MM.1S (cell line): ENCODE measurements around the gene TMEM79.

Experiments
- DNase-seq: peaks from one replicate; pipeline ENCODE4 v3.0.0-alpha.2; 2015
- H2AFZ ChIP-seq: fragments of 300-600 bp; sonication (generic); 2 replicates; pipeline ENCODE4 v1.6.0; 2016; ENCODE audit warnings: antibody characterized with exemption, low read length
- H3F3A ChIP-seq: fragments of 300-600 bp; sonication (generic); 2 replicates; pipeline ENCODE4 v1.6.1; 2016; ENCODE audit warnings: mild to moderate bottlenecking, antibody characterized with exemption, low read length, moderate library complexity, mixed read lengths; ENCODE audit not compliant: insufficient read depth
- H3K27ac ChIP-seq: fragments of 300-600 bp; sonication (generic); 2 replicates; pipeline ENCODE4 v1.5.1; 2016; ENCODE audit warnings: mild to moderate bottlenecking, low read length
- H3K27me3 ChIP-seq: fragments of 300-600 bp; sonication (generic); replicated peaks from 2 replicates; pipeline ENCODE4 v1.6.0; 2016; ENCODE audit warnings: low read length; ENCODE audit not compliant: insufficient read depth
- H3K36me3 ChIP-seq: fragments of 300-600 bp; sonication (generic); replicated peaks from 2 replicates; pipeline ENCODE4 v1.6.1; 2016; ENCODE audit warnings: mild to moderate bottlenecking, low read length, mixed read lengths; ENCODE audit not compliant: insufficient read depth
- H3K4me1 ChIP-seq: fragments of 300-600 bp; sonication (generic); 2 replicates; pipeline ENCODE4 v1.6.1; 2016; ENCODE audit warnings: low read length, mixed read lengths
- H3K4me2 ChIP-seq: fragments of 300-600 bp; sonication (generic); 2 replicates; pipeline ENCODE4 v1.6.0; 2016; ENCODE audit warnings: low read depth, low read length
- H3K4me3 ChIP-seq: fragments of 300-600 bp; sonication (generic); 2 replicates; pipeline ENCODE4 v1.5.1; 2016; ENCODE audit warnings: low read length, mixed read lengths
- H3K79me2 ChIP-seq: fragments of 300-600 bp; sonication (generic); 2 replicates; pipeline ENCODE4 v1.6.1; 2016; ENCODE audit warnings: mixed run types, low read length, mixed read lengths
- H3K9ac ChIP-seq: fragments of 300-600 bp; sonication (generic); 2 replicates; pipeline ENCODE4 v1.6.1; 2016; ENCODE audit warnings: low read length, mixed read lengths
- H3K9me2 ChIP-seq: fragments of 300-600 bp; sonication (generic); replicated peaks from 2 replicates; pipeline ENCODE4 v1.6.1; 2016; ENCODE audit warnings: mild to moderate bottlenecking, low read length, mixed read lengths; ENCODE audit not compliant: insufficient read depth
- H3K9me3 ChIP-seq: fragments of 300-600 bp; sonication (generic); replicated peaks from 2 replicates; pipeline ENCODE4 v1.6.1; 2016; ENCODE audit warnings: mild to moderate bottlenecking, low read length, mixed read lengths; ENCODE audit not compliant: insufficient read depth
- H4K20me1 ChIP-seq: fragments of 300-600 bp; sonication (generic); 2 replicates; pipeline ENCODE4 v1.6.1; 2016; ENCODE audit warnings: mild to moderate bottlenecking, low read length, moderate library complexity, mixed read lengths; ENCODE audit not compliant: insufficient read depth
- CTCF ChIP-seq: fragments of 300-600 bp; sonication (generic); IDR thresholded peaks from 2 replicates; pipeline ENCODE4 v1.5.1; 2016; ENCODE audit warnings: antibody characterized with exemption, low read length, mixed read lengths
- EZH2 ChIP-seq: fragments of 300-600 bp; sonication (generic); optimal IDR thresholded peaks from 2 replicates; pipeline ENCODE3; 2017; ENCODE audit warnings: low read depth, mild to moderate bottlenecking, antibody characterized with exemption, low read length, mixed read lengths
- EZH2phosphoT487 ChIP-seq: fragments of 300-600 bp; sonication (generic); IDR thresholded peaks from 2 replicates; pipeline ENCODE4 v1.6.1; 2018; ENCODE audit warnings: antibody characterized with exemption, low read length

The TMEM79 gene

GRCh38 chr1:156293098-156293434, 8.9 kb downstream of the TMEM79 start:
- H3K9me3 ChIP-seq: no peaks in the 10 kb centered on the region
- no peak overlapping the region for H2AFZ ChIP-seq
- H3K27me3 ChIP-seq: no peaks in the 10 kb centered on the region
- no peak overlapping the region for H3K4me3 ChIP-seq
- H3K4me1 ChIP-seq: peaks cover 10% of the 10 kb centered on the region; the same call in 1 of the 2 replicates
- H3K9ac ChIP-seq: no peak overlapping the region
- no peaks in the 10 kb centered on the region for H4K20me1 ChIP-seq
- H3K79me2 ChIP-seq: peaks cover 9% of the 10 kb centered on the region
- no peak overlapping the region for H3K27ac ChIP-seq
- H3K4me2 ChIP-seq: no peak overlapping the region
- TF ChIP-seq EZH2: no peak
- no peak for TF ChIP-seq CTCF
- TF ChIP-seq EZH2phosphoT487: no peak
- no peaks in the 10 kb centered on the region for H3K36me3 ChIP-seq
- peak; percentile 4 for DNase-seq
- H3K9me2 ChIP-seq: no peaks in the 10 kb centered on the region
- no peaks in the 10 kb centered on the region for H3F3A ChIP-seq

- H3K4me1 ChIP-seq: peaks cover 10% of the 10 kb centered on the region; the same call in 1 of the 2 replicates
- no peak overlapping the region for H3K9ac ChIP-seq
Measured at GRCh38 chr1:156293895-156294294, 9.8 kb downstream of the TMEM79 start.

GRCh38 chr1:156295391-156295947, 11.3 kb downstream of the TMEM79 start, which contains the start of gene GLMP:
TSS of gene GLMP (minus strand) at chr1:156295679. CDS start at chr1:156295645, 34 bp downstream.
- Histone ChIP-seq H3K4me1 (peaks cover 10% of the 10 kb centered on the region; the same call in 1 of the 2 replicates), H3K9ac (peak within 1 kb of the TSS; percentile 68), H3K9me2 (no peaks in the 10 kb centered on the region), H2AFZ (peak within 1 kb of the TSS; percentile 97), H3K36me3 (no peaks in the 10 kb centered on the region), H3F3A (no peaks in the 10 kb centered on the region), H3K27ac (no peak within 1 kb of the TSS), H3K27me3 (no peaks in the 10 kb centered on the region), H4K20me1 (no peaks in the 10 kb centered on the region), H3K79me2 (peaks cover 9% of the 10 kb centered on the region), H3K9me3 (no peaks in the 10 kb centered on the region), H3K4me2 (peak within 1 kb of the TSS; percentile 92), H3K4me3 (peak within 1 kb of the TSS; percentile 90)
- peak; percentile 77 for DNase-seq
- TF ChIP-seq CTCF (no peak), EZH2phosphoT487 (no peak), EZH2 (no peak)

More at GRCh38 chr1:156293895-156294294, 9.8 kb downstream of the TMEM79 start:
- Histone ChIP-seq H3K9me2 (no peaks in the 10 kb centered on the region), H3K4me2 (no peak overlapping the region), H3K9me3 (no peaks in the 10 kb centered on the region), H2AFZ (no peak overlapping the region), H3K27ac (no peak overlapping the region), H3K79me2 (peaks cover 9% of the 10 kb centered on the region), H3K27me3 (no peaks in the 10 kb centered on the region), H3F3A (no peaks in the 10 kb centered on the region), H4K20me1 (no peaks in the 10 kb centered on the region), H3K4me3 (no peak overlapping the region), H3K36me3 (no peaks in the 10 kb centered on the region)
- TF ChIP-seq CTCF: no peak
- no peak for TF ChIP-seq EZH2phosphoT487
- TF ChIP-seq EZH2: no peak
- DNase-seq: peak; percentile 4
